K562 (cell line): ENCODE measurements around the gene PDIA4. TPM values are rescaled to one million over a fixed set of nuclear protein-coding genes. Genes with fewer than 3 reads are reported as not detected.

Source experiments
- EP300 ChIP-seq: IDR thresholded peaks from 2 replicates; pipeline ENCODE4 v1.6.1; 2012; ENCODE audit warnings: low read length, improper control_type of control experiment
- ETS2 ChIP-seq: IDR thresholded peaks from 2 replicates; pipeline ENCODE4 v1.6.1; 2016; ENCODE audit warnings: borderline replicate concordance, missing genetic modification characterization, mild to moderate bottlenecking, moderate library complexity, missing compliant biosample characterization; ENCODE audit not compliant: poor library complexity, severe bottlenecking
- FOXK2 ChIP-seq, 2 experiments: fragments of 450-650 bp; IDR thresholded peaks in 1 of 2; conservative IDR thresholded peaks in 1 of 2; 2 replicates each; pipeline ENCODE4 v1.6.1; 2016; ENCODE audit warnings: low read depth in 2 of 2, mild to moderate bottlenecking in 1 of 2
- FUS ChIP-seq: fragments of 200-400 bp; formaldehyde crosslinking; optimal IDR thresholded peaks from 2 replicates; pipeline ENCODE3; 2017; ENCODE audit warnings: low read depth, low read length
- HCFC1 ChIP-seq: IDR thresholded peaks from 2 replicates; pipeline ENCODE4 v1.6.1; 2012; ENCODE audit warnings: low read depth, low read length, improper control_type of control experiment
- HMG20B ChIP-seq: fragments of 250-450 bp; sonication (Bioruptor Pico); IDR thresholded peaks from 2 replicates; pipeline ENCODE4 v1.5.0; 2021; ENCODE audit warnings: mild to moderate bottlenecking
- ILF3 ChIP-seq: fragments of 450-650 bp; IDR thresholded peaks from 2 replicates; pipeline ENCODE4 v1.6.1; 2018; ENCODE audit warnings: antibody characterized with exemption, mild to moderate bottlenecking, moderate library complexity, borderline replicate concordance
- KAT7 ChIP-seq: sonication (generic); formaldehyde crosslinking; IDR thresholded peaks from 2 replicates; pipeline ENCODE4 v1.8.0; 2022; ENCODE audit warnings: missing genetic modification reagents, mild to moderate bottlenecking, borderline replicate concordance
- MIER1 ChIP-seq: fragments of 450-650 bp; IDR thresholded peaks from 2 replicates; pipeline ENCODE4 v1.6.1; 2016; ENCODE audit warnings: antibody characterized with exemption, mild to moderate bottlenecking, low read depth
- NELFE ChIP-seq: IDR thresholded peaks from 2 replicates; pipeline ENCODE4 v1.6.1; 2011; ENCODE audit warnings: mild to moderate bottlenecking; ENCODE audit not compliant: insufficient read depth, insufficient read length
- RBBP5 ChIP-seq: fragments of 200-600 bp; sonication (generic); IDR thresholded peaks from 2 replicates; pipeline ENCODE4 v1.6.1; 2012; ENCODE audit warnings: borderline replicate concordance, mild to moderate bottlenecking, low read length, control low read depth, inconsistent platforms; ENCODE audit not compliant: insufficient read depth, poor library complexity, severe bottlenecking
- RBM15 ChIP-seq: fragments of 200-400 bp; formaldehyde crosslinking; IDR thresholded peaks from 2 replicates; pipeline ENCODE4 v1.6.1; 2018; ENCODE audit warnings: mild to moderate bottlenecking, low read length, moderate library complexity; ENCODE audit not compliant: insufficient read depth
- SMAD2 ChIP-seq: fragments of 150-350 bp; IDR thresholded peaks from 2 replicates; pipeline ENCODE4 v1.6.1; 2014; ENCODE audit warnings: low read depth, mild to moderate bottlenecking, low read length
- SMAD4 ChIP-seq: fragments of 250-450 bp; sonication (Bioruptor Pico); conservative IDR thresholded peaks from 2 replicates; pipeline ENCODE4 v1.8.0; 2021; ENCODE audit warnings: inconsistent platforms, mild to moderate bottlenecking, moderate library complexity
- TCFL5 ChIP-seq: fragments of 250-450 bp; sonication (Bioruptor Pico); conservative IDR thresholded peaks from 2 replicates; pipeline ENCODE4 v1.6.1; 2021; ENCODE audit warnings: mild to moderate bottlenecking, moderate library complexity, matching md5 sums
- TGIF2 ChIP-seq: sonication (generic); formaldehyde crosslinking; IDR thresholded peaks from 2 replicates; pipeline ENCODE4 v1.8.1; 2022; ENCODE audit warnings: mild to moderate bottlenecking, missing genetic modification reagents, moderate library complexity
- XRCC4 ChIP-seq: IDR thresholded peaks from one replicate; pipeline ENCODE4 v1.6.1; 2011; ENCODE audit not compliant: insufficient read depth, insufficient read length; ENCODE audit errors: extremely low read depth
- ZFPM2 ChIP-seq: fragments of 250-450 bp; sonication (Bioruptor Pico); IDR thresholded peaks from 2 replicates; pipeline ENCODE4 v1.5.1; 2022; ENCODE audit warnings: mild to moderate bottlenecking
- ZNF717 ChIP-seq: fragments of 250-450 bp; sonication (Bioruptor Pico); IDR thresholded peaks from 2 replicates; pipeline ENCODE4 v1.5.0; 2021
- polyA plus RNA-seq, 8 experiments: library from polyadenylated mRNA; depleted of rRNA in 4 of 8; stranded (reverse) in 5 of 8; unstranded in 3 of 8; fragments of >200 nt; fragmentation: Nextera tagmentation in 2 of 8; fragmentation: Illumina TruSeq in 1 of 8; extraction: Ambion mirVana in 2 of 8; extraction: Trizol in 1 of 8; gene quantifications; 2 replicates each; pipeline versions ENCODE4 v1.2.1 to v1.2.3, GENCODE V29; 2011 to 2014; ENCODE audit warnings: inconsistent platforms in 1 of 8, missing spikeins in 1 of 8
- total RNA-seq, 7 experiments: library from RNA; depleted of rRNA in 6 of 7; stranded (reverse); fragments of >200 nt in 6 of 7; fragmentation: Illumina TruSeq in 2 of 7; extraction: Trizol in 2 of 7; gene quantifications; 2 replicates each; pipeline versions ENCODE4 v1.2.1 to v1.2.3, GENCODE V29; 2011 to 2021; ENCODE audit warnings: low replicate concordance in 1 of 7
- TF ChIP-seq, protein P1 (sequence below), 2 experiments: fragments of 450-650 bp in 1 of 2; IDR thresholded peaks; 2 replicates each; pipeline ENCODE4 v1.6.1; 2011 to 2017; ENCODE audit warnings: low read depth in 2 of 2, antibody characterized with exemption in 1 of 2, borderline replicate concordance in 1 of 2, low read length in 1 of 2, mild to moderate bottlenecking in 1 of 2, mixed read lengths in 1 of 2; ENCODE audit not compliant: control insufficient read depth in 1 of 2
- TF ChIP-seq, protein P2 (sequence below): sonication (generic); formaldehyde crosslinking; IDR thresholded peaks from 2 replicates; pipeline ENCODE4 v1.8.0; 2023; ENCODE audit warnings: mild to moderate bottlenecking, missing genetic modification reagents
- TF ChIP-seq, protein P3 (sequence below): fragments of 250-450 bp; sonication (Bioruptor Pico); IDR thresholded peaks from 2 replicates; pipeline ENCODE4 v1.4.0; 2020; ENCODE audit warnings: mild to moderate bottlenecking

Gene PDIA4
- total and polyA plus RNA-seq, 9 of the 15 experiments (the other 6 are each of a cell fraction or from before 2014, with no cell fraction given): 9.1 to 175 (median 146) TPM

DNA sequence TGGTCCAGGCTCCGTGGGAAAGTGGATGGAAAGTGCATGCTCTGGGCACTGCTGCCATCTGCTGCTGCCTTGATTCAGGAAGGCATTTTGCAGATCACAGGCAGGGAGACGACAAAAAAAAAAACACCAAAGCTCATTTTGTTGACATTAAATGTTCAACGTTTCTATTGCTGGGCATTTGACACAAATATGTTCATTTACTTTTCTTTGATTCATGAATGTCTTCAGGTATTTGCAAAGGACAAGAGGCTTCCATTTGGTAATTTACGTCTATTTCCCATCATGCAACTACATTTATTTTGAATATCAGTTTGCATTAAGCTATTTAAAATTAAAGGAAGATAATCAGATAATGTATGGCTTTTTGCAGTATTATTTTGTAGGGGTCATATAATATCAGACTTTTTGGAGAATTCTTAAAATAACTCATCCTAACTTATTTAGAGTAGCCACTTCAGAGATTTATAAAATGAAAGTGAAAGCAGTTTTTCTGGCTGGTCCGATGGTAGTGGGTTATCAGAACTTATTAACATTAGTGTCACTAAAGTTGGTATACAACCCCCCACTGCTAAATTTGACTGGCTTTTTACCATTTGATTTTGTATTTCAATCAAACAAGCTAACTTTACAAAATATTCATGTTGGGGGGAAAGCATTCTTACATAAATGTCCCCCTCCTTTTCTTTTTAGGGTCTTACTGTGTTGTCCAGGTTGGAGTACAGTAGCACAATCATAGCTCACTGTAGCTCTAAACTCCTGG, 65.3 kb downstream of the PDIA4 start (continued):
- TF ChIP-seq KAT7 (CRISPR knock-in tag) (no peak), RBBP5 (peak; percentile 100), ETS2 (tag) (no peak), FOXK2 (conservative IDR thresholded peaks at IDR 0.05 in 1 of 2, IDR thresholded peaks at IDR 0.05 in 1 of 2; ENCODE audit: low read depth in 2 of 2) (peak; percentile 47 to 57; a peak in 2 of 4 replicates), ILF3 (no peak), ZFPM2 (CRISPR knock-in tag) (no peak), MIER1 (0 out of 2 replicates have a peak, but pooled peaks have one; percentile 49), RBM15 (no peak), XRCC4 (no peak), TGIF2 (CRISPR knock-in tag) (no peak), NELFE (no peak), HCFC1 (peak; percentile 51; the same call in 1 of the 2 replicates), FUS (no peak), HMG20B (no peak), TCFL5 (CRISPR knock-in tag) (no peak), SMAD2 (no peak), ZNF717 (no peak), EP300 (peak; percentile 41; the same call in 1 of the 2 replicates), SMAD4 (CRISPR knock-in tag) (no peak; the same call in 1 of the 2 replicates)
- TF ChIP-seq, protein P1, sequence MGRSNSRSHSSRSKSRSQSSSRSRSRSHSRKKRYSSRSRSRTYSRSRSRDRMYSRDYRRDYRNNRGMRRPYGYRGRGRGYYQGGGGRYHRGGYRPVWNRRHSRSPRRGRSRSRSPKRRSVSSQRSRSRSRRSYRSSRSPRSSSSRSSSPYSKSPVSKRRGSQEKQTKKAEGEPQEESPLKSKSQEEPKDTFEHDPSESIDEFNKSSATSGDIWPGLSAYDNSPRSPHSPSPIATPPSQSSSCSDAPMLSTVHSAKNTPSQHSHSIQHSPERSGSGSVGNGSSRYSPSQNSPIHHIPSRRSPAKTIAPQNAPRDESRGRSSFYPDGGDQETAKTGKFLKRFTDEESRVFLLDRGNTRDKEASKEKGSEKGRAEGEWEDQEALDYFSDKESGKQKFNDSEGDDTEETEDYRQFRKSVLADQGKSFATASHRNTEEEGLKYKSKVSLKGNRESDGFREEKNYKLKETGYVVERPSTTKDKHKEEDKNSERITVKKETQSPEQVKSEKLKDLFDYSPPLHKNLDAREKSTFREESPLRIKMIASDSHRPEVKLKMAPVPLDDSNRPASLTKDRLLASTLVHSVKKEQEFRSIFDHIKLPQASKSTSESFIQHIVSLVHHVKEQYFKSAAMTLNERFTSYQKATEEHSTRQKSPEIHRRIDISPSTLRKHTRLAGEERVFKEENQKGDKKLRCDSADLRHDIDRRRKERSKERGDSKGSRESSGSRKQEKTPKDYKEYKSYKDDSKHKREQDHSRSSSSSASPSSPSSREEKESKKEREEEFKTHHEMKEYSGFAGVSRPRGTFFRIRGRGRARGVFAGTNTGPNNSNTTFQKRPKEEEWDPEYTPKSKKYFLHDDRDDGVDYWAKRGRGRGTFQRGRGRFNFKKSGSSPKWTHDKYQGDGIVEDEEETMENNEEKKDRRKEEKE (IDR thresholded peaks at IDR 0.05; ENCODE audit: borderline replicate concordance in 1 of 2, control insufficient read depth in 1 of 2, low read depth in 2 of 2, low read length in 1 of 2): 0 out of 4 replicates have a peak, but pooled peaks of 1 of the 2 experiments have one; percentile 6
- TF ChIP-seq, protein P2, sequence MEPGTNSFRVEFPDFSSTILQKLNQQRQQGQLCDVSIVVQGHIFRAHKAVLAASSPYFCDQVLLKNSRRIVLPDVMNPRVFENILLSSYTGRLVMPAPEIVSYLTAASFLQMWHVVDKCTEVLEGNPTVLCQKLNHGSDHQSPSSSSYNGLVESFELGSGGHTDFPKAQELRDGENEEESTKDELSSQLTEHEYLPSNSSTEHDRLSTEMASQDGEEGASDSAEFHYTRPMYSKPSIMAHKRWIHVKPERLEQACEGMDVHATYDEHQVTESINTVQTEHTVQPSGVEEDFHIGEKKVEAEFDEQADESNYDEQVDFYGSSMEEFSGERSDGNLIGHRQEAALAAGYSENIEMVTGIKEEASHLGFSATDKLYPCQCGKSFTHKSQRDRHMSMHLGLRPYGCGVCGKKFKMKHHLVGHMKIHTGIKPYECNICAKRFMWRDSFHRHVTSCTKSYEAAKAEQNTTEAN: no peak
- TF ChIP-seq, protein P3, sequence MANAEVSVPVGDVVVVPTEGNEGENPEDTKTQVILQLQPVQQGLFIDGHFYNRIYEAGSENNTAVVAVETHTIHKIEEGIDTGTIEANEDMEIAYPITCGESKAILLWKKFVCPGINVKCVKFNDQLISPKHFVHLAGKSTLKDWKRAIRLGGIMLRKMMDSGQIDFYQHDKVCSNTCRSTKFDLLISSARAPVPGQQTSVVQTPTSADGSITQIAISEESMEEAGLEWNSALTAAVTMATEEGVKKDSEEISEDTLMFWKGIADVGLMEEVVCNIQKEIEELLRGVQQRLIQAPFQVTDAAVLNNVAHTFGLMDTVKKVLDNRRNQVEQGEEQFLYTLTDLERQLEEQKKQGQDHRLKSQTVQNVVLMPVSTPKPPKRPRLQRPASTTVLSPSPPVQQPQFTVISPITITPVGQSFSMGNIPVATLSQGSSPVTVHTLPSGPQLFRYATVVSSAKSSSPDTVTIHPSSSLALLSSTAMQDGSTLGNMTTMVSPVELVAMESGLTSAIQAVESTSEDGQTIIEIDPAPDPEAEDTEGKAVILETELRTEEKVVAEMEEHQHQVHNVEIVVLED (CRISPR knock-in tag): no peak; the same call in 1 of the 2 replicates
